HG03457 (cell line): ENCODE measurements around the gene ITGA5.

Experiments used
- ATAC-seq: cut with Tn5 transposase; IDR thresholded peaks from one replicate; pipeline ENCODE4 v1.9.1; 2021; ENCODE audit warnings: moderate number of reproducible peaks; ENCODE audit not compliant: unreplicated experiment

The ITGA5 gene

GRCh38 chr12:54419088-54419887 lies at the start of gene ITGA5:
Gene ITGA5 (minus strand): TSS chr12:54419266. CDS start chr12:54419198, 68 bp downstream.
- no peak for ATAC-seq

GRCh38 chr12:54465857-54466523 lies 46.9 kb upstream of the ITGA5 start:
- no peak for ATAC-seq

GRCh38 chr12:54463484-54463883 lies 44.4 kb upstream of the ITGA5 start:
- no peak for ATAC-seq

- no peak for ATAC-seq
These were observed 44.0 kb upstream of the ITGA5 start for GRCh38 chr12:54463034-54463433.

- ATAC-seq: no peak
These were observed 41.4 kb upstream of the ITGA5 start for GRCh38 chr12:54460317-54460923.

- ATAC-seq: no peak
These were observed 40.3 kb upstream of the ITGA5 start for GRCh38 chr12:54459355-54459754.

- ATAC-seq: no peak
These were observed 36.8 kb upstream of the ITGA5 start for GRCh38 chr12:54455760-54456469.

GRCh38 chr12:54452628-54453027 lies 33.6 kb upstream of the ITGA5 start:
- no peak for ATAC-seq

- no peak for ATAC-seq
These were observed 29.3 kb upstream of the ITGA5 start for GRCh38 chr12:54448344-54448743.

GRCh38 chr12:54447917-54448316 lies 28.9 kb upstream of the ITGA5 start:
- no peak for ATAC-seq

GRCh38 chr12:54444206-54444605 lies 25.1 kb upstream of the ITGA5 start:
- no peak for ATAC-seq

GRCh38 chr12:54443446-54443845 lies 24.4 kb upstream of the ITGA5 start:
- no peak for ATAC-seq

- no peak for ATAC-seq
These were observed 23.9 kb upstream of the ITGA5 start for GRCh38 chr12:54442961-54443360.

GRCh38 chr12:54442099-54442498 lies 23.0 kb upstream of the ITGA5 start:
- no peak for ATAC-seq

- no peak for ATAC-seq
These were observed 20.6 kb upstream of the ITGA5 start for GRCh38 chr12:54439521-54440255.

- no peak for ATAC-seq
These were observed 20.0 kb upstream of the ITGA5 start for GRCh38 chr12:54439096-54439495.

GRCh38 chr12:54438517-54438916 lies 19.5 kb upstream of the ITGA5 start:
- no peak for ATAC-seq

- no peak for ATAC-seq
These were observed 18.6 kb upstream of the ITGA5 start for GRCh38 chr12:54437697-54438096.

- no peak for ATAC-seq
These were observed 18.2 kb upstream of the ITGA5 start for GRCh38 chr12:54437243-54437642.

- no peak for ATAC-seq
These were observed 13.7 kb upstream of the ITGA5 start for GRCh38 chr12:54432815-54433164.
